KMS-11 (cell line): ENCODE results near the gene GNAZ.

ENCODE experiments used
- H2AFZ ChIP-seq: fragments of 200-600 bp; sonication (generic); 2 replicates; pipeline ENCODE4 v1.6.1; 2016; ENCODE audit warnings: antibody characterized with exemption, mixed run types, low read depth
- H3K27ac ChIP-seq: fragments of 200-600 bp; sonication (generic); 2 replicates; pipeline ENCODE4 v1.6.1; 2016; ENCODE audit warnings: mild to moderate bottlenecking, mixed run types
- H3K27me3 ChIP-seq: fragments of 200-600 bp; sonication (generic); 2 replicates; pipeline ENCODE4 v1.6.1; 2017; ENCODE audit warnings: mild to moderate bottlenecking, low read depth, mixed run types, moderate library complexity; ENCODE audit not compliant: insufficient read depth
- H3K36me3 ChIP-seq: fragments of 200-600 bp; sonication (generic); 2 replicates; pipeline ENCODE4 v1.6.1; 2017; ENCODE audit warnings: mild to moderate bottlenecking, mixed run types; ENCODE audit not compliant: insufficient read depth
- H3K4me1 ChIP-seq: fragments of 200-600 bp; sonication (generic); 2 replicates; pipeline ENCODE4 v1.6.1; 2016; ENCODE audit warnings: mild to moderate bottlenecking, low read depth, mixed run types; ENCODE audit not compliant: poor library complexity, severe bottlenecking
- H3K4me2 ChIP-seq: fragments of 200-600 bp; sonication (generic); 2 replicates; pipeline ENCODE4 v1.7.0; 2016; ENCODE audit warnings: mild to moderate bottlenecking, mixed run types
- H3K4me3 ChIP-seq: fragments of 200-600 bp; sonication (generic); IDR thresholded peaks from 2 replicates; pipeline ENCODE4 v1.6.1; 2017; ENCODE audit warnings: low read depth, low read length, mixed read lengths; ENCODE audit not compliant: insufficient read depth
- H3K79me2 ChIP-seq: fragments of 200-600 bp; sonication (generic); 2 replicates; pipeline ENCODE4 v1.6.1; 2016; ENCODE audit warnings: low read depth, mixed run types; ENCODE audit not compliant: insufficient read depth
- H3K9ac ChIP-seq: fragments of 200-600 bp; sonication (generic); 2 replicates; pipeline ENCODE4 v1.6.1; 2016; ENCODE audit warnings: mild to moderate bottlenecking, mixed run types
- H4K20me1 ChIP-seq: fragments of 200-600 bp; sonication (generic); 2 replicates; pipeline ENCODE4 v1.6.1; 2016; ENCODE audit warnings: mild to moderate bottlenecking, mixed run types; ENCODE audit not compliant: insufficient read depth
- TF ChIP-seq, protein P1 (sequence below): fragments of 200-600 bp; sonication (generic); conservative IDR thresholded peaks from 2 replicates; pipeline ENCODE4 v1.6.1; 2017; ENCODE audit warnings: low read depth, mild to moderate bottlenecking, antibody characterized with exemption, low read length, moderate library complexity, mixed read lengths

Gene GNAZ

GRCh38 chr22:23053051-23053707, 17.1 kb upstream of the GNAZ start:
- Histone ChIP-seq H3K36me3 (no peaks in the 10 kb centered on the region), H3K4me3 (no peak overlapping the region), H3K4me1 (peaks cover 11% of the 10 kb centered on the region), H2AFZ (no peak overlapping the region), H3K27ac (no peak overlapping the region), H3K9ac (no peak overlapping the region), H3K79me2 (no peaks in the 10 kb centered on the region), H3K4me2 (no peak overlapping the region), H3K27me3 (no peaks in the 10 kb centered on the region), H4K20me1 (no peaks in the 10 kb centered on the region)
- TF ChIP-seq, protein P1, sequence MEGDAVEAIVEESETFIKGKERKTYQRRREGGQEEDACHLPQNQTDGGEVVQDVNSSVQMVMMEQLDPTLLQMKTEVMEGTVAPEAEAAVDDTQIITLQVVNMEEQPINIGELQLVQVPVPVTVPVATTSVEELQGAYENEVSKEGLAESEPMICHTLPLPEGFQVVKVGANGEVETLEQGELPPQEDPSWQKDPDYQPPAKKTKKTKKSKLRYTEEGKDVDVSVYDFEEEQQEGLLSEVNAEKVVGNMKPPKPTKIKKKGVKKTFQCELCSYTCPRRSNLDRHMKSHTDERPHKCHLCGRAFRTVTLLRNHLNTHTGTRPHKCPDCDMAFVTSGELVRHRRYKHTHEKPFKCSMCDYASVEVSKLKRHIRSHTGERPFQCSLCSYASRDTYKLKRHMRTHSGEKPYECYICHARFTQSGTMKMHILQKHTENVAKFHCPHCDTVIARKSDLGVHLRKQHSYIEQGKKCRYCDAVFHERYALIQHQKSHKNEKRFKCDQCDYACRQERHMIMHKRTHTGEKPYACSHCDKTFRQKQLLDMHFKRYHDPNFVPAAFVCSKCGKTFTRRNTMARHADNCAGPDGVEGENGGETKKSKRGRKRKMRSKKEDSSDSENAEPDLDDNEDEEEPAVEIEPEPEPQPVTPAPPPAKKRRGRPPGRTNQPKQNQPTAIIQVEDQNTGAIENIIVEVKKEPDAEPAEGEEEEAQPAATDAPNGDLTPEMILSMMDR = no peak

- peak overlapping the region; percentile 18; the same call in 1 of the 2 replicates for H3K4me2 ChIP-seq
- no peak overlapping the region for H3K4me3 ChIP-seq
- H3K79me2 ChIP-seq = no peaks in the 10 kb centered on the region
- no peak overlapping the region for H2AFZ ChIP-seq
- no peaks in the 10 kb centered on the region for H3K36me3 ChIP-seq
- H3K9ac ChIP-seq = no peak overlapping the region
- no peak overlapping the region for H3K27ac ChIP-seq
- H4K20me1 ChIP-seq = no peaks in the 10 kb centered on the region
- TF ChIP-seq, protein P1 = no peak
- peaks cover 11% of the 10 kb centered on the region for H3K4me1 ChIP-seq
- no peaks in the 10 kb centered on the region for H3K27me3 ChIP-seq
These were observed 16.3 kb upstream of the GNAZ start for GRCh38 chr22:23053912-23054530.

GRCh38 chr22:23054531-23055257, 15.6 kb upstream of the GNAZ start:
- Histone ChIP-seq H3K79me2 (no peaks in the 10 kb centered on the region), H3K4me1 (peaks cover 11% of the 10 kb centered on the region), H2AFZ (no peak overlapping the region), H3K27me3 (no peaks in the 10 kb centered on the region), H3K9ac (no peak overlapping the region), H3K4me2 (peak overlapping the region; percentile 18; the same call in 1 of the 2 replicates), H3K27ac (no peak overlapping the region), H3K4me3 (no peak overlapping the region), H4K20me1 (no peaks in the 10 kb centered on the region), H3K36me3 (no peaks in the 10 kb centered on the region)
- TF ChIP-seq, protein P1 = no peak

DNA sequence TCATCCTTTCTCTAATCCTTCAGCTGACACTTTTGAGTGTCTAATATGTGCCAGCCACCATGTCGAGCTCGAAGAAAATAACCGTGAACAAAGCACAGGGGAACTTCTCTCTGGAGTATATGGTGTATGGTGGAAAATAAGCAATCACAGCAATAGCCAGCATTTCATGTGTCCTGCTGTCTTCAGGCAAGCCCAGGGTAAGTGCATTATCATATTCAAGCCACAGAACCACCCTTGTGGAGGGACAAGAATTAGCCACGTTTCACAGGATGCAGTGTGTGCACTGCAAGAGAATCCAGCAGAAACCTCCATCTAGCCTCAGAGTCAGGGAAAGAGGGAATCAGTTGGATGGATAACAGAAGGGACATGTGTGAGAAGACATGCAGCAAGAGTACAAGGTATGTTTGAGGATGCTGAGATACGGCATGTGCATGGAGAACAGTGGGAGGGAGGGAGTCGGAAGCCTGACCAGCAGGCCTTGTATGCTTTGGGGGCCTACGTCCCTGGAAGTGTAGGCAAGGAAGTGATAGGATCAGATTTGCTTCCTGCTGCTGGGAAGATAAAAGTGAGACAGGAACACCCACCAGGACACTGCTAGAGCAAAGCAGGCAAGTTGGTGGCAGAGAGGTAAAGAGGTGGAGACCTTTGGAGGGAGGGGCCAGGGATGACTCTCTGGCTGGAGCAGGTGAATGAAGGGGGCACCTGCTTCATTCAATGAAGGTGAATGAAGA, 14.7 kb upstream of the GNAZ start:
- no peak overlapping the region for H3K4me3 ChIP-seq
- no peak overlapping the region for H3K9ac ChIP-seq
- no peaks in the 10 kb centered on the region for H3K79me2 ChIP-seq
- H3K36me3 ChIP-seq = no peaks in the 10 kb centered on the region
- TF ChIP-seq, protein P1 = no peak
- peaks cover 11% of the 10 kb centered on the region for H3K4me1 ChIP-seq
- no peak overlapping the region for H3K27ac ChIP-seq
- no peaks in the 10 kb centered on the region for H3K27me3 ChIP-seq
- no peaks in the 10 kb centered on the region for H4K20me1 ChIP-seq
- no peak overlapping the region for H2AFZ ChIP-seq
- H3K4me2 ChIP-seq = no peak overlapping the region
